ENCODE data around the gene TPGS2.

- TF ChIP-seq CTCF (IDR thresholded peaks at IDR 0.05) = no peak
- no peak for TF ChIP-seq POLR2A (IDR thresholded peaks at IDR 0.05)
Observed at GRCh38 chr18:36776650-36777049, 52.2 kb downstream of the TPGS2 start.
